Islet precursor cell (in vitro differentiated cells): Measurements from ENCODE around the gene UMODL1.
A peak's percentile ranks its signal among the peaks of the same experiment; 100 is the strongest.

Experiments
- DNase-seq: peaks from one replicate; pipeline ENCODE4 v3.0.0-alpha.2; 2018

UMODL1 gene

DNA sequence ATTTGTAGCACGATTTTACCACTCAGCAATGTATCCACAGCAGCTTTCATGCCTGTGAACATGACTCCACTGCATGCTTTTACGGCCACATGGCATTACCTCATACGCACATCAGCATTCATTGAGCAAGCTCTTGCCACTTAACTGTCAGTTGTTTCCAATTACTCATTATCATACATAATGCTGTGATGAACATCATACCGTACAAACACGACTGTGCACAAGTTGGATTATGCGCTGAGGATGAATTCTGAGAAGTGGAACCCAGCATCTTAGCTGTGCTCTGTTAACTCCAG lies 9.6 kb downstream of the UMODL1 start:
- no peak for DNase-seq

DNA sequence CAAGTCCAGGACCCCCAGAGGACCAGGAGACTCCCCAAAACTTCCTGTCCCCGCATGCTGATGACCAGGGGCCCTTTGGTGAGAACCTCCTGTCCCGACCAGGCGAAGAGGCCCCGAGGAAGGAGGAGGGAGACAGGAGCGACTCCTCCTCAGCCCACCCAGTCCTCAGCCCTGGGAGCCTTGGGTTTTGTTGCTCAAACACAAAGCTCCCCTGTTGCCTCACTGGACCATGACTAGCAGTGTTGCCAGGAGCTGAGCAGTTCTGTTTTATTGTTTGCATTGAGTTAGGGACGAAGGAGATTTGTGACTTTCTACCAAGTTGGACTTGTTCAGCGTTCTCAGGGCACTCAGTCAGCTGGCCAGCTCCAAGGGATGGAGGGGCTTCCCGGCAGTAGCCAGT lies 10.0 kb downstream of the UMODL1 start:
- no peak for DNase-seq

DNA sequence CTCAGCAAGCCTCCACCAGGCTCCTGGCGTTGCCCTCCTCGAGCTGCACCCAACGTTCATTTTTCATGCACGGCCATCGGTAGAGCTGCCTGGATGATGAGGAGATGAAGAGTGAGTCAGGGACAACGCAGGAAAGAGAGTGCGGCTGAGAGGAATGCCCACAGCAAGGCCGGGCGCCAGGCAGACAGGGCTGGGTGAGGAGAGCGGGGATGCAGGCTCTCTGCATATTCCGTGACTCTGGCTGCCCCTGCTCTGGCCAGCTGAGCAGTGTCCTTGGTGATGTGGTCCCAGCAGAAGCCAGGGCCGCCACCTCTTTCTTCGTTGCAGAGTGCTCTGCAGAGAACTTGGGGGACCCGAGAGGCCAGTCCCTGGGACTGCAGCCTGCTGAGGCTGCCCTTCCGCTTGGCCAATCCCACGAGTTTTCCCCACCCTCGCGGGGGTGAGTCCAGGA lies 10.8 kb downstream of the UMODL1 start:
- no peak for DNase-seq

DNA sequence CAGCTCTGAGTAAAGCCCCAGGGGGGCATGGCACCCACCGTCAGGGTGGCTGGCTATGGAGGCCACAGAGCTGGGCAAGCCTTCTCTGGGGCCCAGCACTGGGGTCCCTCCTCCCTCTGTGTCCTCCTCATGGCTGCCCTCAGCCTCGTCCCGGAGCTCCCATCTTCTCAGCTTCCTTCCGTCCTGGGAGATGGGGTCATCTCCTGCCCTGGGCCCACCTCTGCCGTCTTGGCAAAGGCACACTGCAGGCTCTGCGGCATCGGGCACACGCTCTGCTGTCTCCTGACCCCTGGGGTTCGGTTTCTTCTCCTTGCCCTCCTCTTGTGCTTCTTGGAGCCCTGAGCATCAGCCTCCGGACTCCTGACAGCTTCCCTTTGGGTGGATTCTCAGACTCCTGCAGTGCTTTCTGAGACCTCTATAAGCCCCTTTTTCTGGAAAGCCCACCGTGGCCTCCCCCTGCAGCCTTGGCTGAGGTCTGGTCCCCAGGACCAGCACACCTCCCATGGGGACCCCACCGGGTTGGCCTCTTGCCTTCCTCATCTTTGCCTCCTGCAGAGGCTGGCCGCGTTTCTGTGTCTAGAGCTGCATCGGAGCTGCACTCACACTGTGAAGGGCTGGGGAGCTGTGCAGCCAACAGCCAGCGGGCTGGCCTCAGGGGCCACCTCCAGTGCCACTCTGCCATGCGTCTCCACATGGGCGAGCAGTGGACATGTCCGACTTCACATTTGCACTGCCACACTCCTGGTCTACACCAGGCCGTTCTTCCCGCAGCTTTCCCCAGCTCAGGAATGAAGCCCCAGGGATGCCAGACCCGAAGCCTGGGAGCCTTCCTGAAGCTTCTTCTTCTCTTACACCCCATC lies 11.6 kb downstream of the UMODL1 start:
- no peak for DNase-seq

DNA sequence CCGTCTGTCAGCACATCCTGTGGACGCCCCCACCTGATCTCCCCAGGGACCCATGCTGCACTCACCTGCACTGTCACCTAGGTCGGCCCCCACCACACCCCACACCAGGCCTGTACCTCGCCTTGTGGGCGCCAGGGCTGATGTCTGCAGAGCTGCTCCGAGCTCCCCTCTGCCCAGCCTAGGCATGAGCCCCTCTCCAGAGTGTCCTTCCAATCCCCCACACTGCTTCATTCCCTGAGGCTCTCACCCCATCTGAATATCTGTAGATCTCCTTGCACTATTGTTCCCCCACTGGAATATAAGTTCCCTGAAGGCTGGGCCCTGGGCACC lies 12.2 kb downstream of the UMODL1 start:
- DNase-seq: no peak

DNA sequence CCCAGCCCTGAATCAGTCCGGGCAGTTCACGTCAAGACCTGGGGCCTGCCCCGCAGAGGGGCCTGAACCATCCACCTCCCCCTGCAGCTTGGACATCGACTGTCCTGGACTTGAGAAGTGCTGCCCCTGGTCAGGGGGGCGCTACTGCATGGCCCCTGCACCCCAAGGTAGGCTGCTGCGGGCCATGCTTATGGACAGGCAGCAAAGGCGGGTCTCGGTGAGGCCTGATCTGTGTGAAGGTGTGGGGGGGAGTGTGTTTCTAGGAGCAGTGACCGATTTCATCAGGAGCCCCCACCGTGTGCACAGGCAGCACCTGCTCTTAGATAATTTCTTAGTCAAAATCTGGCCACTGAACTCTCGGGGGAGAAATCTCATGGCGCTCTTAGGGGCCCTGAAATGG lies 13.0 kb downstream of the UMODL1 start:
- DNase-seq: no peak

DNA sequence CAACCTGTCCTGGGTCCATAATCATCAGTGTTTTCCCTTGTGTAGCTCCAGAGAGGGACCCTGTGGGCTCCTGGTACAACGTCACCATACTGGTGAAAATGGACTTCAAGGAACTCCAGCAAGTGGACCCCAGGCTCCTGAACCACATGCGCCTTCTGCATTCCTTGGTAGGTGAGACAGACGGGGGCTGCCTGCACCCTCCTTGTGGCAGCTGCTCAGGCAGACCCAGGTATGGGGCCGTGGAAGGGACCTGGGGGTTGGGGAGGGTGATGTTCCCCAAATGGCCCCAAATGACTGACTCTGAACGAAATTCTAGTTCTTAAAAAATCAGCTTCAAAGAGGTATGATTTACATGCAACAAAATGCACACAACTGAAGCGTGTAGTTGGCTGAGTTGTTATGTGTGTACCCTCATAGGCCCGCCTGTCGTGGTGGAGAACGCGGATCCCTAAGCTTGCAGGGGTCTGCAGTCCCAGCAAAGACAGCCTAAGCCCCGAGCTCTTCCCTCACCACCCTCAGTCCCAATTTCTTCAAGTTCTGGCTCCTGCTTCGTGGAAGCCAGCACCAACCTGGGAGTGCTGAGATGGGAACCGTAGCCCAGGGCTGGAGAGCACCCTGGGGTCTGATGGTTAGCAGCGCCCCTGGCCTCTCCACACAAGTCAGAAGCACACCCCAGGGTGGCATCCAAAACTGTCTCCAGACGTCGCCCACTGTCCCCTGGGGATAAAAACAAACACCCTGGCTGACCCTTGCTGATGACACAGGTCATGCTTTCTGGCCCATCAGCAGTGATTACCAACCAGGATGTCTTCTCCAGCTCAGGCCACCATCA lies 14.3 kb downstream of the UMODL1 start:
- DNase-seq: no peak

DNA sequence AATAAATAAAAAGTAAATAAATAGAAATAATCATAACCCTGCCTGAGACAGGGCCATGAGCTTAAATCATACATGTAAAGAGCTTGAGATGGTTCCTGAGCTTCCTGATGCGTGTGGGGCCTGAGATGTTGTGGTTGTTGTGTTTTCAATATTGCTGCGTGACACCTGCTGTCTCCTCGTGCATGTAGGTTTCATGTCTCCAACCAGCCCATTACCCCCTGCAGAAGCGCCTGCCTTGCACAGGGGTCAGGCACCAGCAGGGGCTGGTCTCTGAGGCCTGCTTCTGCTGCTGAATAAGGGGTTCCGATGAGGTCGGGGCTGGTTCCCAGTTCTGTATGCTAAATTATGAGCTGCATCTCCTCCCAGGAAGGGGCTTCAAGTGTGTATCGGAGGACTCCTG lies 15.9 kb downstream of the UMODL1 start:
- no peak for DNase-seq

DNA sequence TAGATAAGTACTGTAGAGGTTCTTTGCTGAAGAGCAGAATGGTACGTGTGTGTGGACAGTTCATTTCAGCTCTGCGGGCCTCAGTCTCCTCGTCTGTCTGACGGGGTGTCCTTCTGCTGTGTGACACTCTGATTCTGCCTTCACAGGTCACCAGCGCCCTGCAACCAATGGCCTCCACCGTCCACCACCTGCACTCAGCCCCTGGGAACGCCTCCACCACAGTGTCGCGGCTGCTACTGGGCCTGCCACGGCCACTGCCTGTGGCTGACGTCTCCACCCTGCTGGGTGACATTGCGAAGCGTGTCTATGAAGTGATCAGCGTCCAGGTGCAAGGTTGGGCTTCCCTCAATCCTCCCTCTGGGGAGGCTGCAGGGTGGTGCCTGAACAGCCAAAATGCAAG lies 17.0 kb downstream of the UMODL1 start:
- no peak for DNase-seq

DNA sequence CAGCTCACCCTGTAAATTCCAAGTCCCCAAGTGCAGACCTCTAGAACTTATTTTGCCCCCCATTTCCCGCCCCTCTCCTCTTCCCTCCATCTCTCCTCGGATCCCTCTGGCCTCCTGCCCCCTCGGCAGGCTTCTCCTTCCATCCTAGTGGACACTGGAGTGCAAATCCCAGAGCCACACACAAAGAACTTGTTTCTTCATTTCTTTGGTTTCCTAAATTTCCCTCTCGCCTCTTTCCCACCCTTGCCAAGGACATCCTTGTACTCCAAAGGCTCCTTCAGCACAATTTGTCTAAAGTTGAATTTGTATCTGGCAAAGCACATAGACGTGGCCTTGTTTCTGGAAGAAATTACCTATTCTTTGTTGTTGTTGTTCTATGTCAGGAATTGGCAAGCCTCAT lies 17.5 kb downstream of the UMODL1 start:
- DNase-seq: no peak

DNA sequence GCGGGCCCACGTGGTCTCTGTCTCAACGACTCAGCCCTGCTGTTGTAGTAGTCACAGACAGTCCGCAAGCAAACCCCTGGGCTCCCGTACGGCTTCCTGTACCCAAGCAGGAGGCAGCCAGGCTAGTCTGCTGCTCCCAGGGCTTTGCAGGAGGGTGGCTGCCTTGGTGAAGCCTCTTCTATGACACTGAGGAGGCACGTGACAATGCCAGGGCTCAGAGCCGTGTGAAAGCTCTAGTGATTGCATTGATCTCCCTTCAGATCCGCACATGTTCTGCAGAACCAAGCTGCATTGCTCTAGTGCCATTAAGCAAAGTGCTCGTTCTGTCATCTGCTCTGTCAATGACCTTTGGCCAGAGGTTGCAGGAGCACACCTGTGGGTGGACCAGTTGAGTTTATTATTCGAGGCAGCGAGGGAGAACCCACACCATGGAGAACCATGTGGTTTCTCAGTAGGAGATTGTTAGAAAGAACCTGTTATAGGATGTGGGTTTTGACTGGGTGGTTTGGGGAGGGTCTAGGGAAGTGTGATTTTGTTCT lies 18.0 kb downstream of the UMODL1 start:
- DNase-seq: no peak

DNA sequence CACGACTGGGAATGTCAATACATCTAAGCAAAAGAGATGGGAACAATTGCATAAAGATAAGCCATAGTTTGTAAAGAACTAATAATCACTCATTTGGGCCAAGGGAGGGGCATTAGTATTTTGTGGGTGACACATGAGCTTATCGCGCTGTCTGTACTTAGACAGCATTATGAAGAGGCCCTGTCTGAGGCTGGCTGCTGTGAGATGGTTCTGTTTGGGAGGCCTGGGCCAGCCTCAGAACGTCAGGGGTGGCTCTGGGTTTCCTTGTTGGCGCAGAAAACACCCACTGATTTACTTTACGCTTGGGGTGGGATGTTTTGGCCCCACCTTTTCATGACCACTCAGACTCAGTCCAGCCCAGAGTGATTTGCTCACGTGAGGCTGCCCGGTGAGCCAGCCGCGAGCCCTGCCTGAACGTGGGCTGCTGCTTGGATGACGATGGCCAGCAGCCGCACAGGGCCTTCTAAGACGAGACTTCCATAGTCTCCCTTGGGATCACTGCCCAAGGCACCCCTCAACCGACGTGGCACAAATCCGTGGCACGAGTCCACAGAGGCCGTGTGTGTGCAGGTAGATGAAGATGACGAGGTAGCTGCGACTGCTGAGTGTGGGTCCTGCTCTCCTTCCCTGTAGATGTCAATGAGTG lies 18.7 kb downstream of the UMODL1 start:
- DNase-seq: no peak

DNA sequence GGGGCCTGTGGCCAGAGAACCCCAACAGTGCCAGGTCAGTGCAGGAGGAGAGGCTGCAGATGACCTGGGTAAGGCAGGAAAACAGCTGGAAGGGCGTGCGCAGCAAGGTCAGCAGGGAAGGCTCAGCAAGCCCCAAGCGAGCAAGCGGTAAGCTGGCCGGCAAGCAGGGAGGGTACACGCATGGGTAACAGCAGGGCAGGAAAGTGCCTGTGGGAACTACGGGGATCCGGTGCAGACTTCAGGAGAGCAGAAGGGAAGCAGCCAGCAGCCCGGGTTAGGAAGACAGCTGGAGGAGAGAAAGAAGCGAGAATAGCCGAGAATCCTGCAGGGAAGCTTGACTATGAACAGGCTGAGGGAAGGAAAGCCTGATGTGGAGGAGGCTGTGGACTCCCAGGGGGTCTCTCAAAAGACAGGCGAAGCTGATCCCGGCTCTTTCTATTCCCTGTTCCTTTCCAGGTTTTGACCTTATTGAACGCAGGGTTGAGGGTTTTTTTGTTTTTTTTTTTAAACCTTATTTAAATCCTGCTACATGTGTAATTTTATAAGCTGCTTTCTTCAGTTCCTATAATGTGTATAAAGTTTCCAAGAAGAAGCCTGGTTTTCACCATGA lies 20.9 kb downstream of the UMODL1 start:
- no peak for DNase-seq

DNA sequence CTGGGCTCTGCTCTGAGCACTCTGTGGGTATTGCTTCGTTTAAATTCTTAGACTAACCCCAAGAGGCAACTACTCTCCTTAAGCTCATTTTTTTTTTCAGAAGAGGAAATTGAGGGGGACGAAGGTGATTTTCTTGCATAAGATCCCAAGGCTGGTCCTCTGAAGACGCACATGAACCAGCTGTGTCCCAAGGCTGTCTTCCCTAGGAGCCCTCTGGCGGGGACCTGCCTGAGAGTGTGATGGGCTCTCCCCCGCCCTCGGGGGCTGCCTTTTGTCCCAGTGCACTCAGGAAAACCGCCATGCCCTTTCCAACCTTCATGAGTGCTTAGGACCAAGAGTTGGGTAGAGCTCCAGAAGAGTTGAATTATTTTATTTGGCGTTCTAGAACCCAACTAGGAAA lies 21.7 kb downstream of the UMODL1 start:
- no peak for DNase-seq

DNA sequence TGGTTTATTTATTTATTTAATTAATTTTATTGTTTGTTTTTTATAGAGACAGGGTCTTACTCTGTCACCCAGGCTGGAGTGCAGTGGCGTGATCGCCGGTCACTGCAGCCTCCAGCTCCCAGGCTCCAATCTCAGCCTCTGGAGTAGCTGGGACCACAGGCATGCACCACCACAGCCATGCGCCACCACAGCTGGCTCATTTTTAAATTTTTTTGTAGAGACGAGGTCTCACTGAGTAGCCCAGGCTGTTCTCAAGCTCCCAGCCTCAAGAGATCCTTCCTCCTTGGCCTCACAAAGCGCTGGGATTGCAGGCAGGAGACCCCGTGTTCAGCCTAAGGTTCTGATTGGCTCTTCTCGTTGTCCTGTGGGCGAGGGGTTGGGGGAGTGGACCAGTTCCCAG lies 22.1 kb downstream of the UMODL1 start:
- DNase-seq: no peak

DNA sequence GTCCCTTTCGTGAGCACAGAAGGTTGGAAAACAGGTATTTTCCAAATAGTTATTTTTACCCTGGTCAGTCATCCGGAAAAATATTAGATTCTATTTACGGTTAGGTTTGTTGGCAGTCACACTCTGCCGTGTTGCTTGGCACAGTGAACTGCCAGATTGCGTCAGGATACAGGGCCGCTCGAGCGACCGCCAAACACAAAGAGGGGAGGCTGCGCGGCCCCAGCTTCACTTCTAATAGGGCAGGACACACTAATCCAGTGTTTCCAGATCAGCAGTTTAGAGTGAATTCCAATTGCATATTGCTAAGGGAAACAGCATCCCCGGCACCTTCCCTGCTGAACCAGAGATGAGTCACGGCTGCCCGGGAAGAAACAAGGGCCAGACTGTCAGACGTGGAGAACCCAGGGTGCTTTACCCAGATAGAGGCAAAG lies 22.9 kb downstream of the UMODL1 start:
- peak; percentile 76 for DNase-seq

DNA sequence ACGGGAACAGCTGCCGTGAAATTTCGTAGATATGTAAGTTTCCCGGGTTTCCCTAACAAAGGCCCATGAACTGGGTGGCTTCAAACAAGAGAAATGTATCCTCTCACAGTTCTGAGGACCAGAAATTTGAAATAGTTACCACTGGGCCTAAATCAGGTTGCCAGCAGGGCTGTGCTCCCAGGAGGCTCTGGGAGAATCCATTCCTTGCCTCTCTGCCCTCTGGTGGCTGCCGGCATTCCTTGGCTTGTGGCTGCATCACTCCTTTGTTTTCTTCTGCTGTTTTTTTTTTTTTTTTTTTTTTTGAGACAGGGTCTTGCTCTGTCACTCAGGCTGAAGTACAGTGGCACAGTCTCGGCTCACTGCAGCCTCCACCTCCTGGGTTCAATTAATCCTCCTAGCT lies 23.7 kb downstream of the UMODL1 start:
- DNase-seq: no peak

DNA sequence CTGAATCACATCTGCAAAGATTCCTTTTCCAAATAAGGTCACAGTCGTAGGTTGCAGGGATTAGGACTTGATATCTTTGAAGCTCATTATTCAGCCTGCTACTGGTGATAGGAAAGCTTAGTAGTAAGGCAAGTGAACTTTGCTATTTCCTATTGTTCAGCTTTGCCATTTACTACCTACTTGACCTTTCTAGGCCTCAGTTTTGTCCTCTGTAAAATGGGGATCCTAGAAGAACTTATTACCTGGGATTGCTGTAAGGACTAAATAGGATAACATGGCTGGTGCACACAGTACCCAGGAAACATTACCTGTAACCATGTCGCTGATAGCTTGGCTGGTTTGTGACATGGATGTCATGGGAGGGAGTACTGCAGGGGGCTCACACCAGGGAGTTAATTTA lies 24.5 kb downstream of the UMODL1 start:
- DNase-seq: no peak

DNA sequence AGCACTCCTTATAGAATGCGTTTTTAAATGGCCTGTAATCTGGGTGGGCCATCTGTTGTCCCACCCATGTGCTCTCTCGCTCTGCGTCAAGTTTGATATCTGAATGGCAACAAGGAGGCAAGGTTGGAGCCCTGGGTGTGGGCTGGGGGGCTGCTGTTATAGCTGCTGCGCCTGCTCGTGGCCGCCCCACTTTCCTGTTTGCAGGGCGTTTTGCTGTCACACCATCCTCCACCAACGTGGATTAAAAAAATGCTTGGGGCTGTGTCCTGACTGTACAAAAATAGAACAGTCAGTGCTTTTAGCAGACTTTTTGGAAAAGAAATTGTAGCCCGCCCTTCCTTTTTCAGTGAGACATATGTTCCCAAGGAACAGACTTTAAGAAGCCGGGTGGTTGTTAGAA lies 25.4 kb downstream of the UMODL1 start:
- DNase-seq: no peak

DNA sequence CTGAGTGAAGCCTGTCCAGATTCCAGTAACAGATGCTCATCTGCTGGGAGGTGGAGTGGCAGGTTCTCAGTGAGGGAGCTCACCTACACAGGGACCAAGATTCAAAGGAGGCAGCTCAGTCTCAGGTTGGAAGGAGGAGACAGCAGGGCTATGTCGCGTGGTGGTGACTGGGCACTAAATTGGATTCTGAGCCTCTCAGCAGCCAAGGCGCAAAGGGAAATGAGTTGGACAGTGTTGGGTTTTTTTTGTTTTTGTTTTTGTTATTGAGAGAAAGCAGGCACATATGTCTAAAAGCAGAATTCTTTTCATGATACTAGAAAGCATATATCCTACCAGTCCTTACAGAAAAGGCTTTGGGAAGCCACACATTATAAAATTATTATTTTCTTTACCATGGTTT lies 26.2 kb downstream of the UMODL1 start:
- no peak for DNase-seq

DNA sequence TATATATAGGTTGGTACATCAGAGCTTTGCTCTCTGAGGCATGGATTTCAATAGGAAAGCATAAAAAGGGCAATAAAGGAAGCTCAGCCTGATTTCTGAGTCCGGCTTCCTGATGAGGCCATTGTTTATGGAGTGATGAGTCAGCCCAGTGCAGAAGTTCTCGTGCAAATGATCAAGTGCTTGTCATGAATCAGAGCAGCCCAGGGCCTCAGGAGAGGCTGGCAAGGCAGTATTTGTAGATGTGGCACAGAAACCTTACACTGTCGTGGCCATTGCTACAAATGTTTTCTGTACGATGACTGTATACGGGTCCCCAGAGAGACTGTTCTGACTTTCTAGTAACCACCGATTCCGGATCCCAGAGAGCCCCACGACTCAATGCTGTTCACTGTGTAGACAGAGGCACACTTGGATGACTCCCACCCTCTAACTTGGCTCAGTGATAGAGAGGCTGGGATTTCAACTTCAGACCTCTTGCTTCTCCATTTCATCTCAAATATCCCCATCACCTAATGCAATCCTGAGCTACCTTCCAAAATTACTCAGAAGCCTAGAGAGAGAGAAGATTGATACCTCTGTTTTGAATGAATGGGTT lies 26.8 kb downstream of the UMODL1 start:
- DNase-seq: peak; percentile 79

DNA sequence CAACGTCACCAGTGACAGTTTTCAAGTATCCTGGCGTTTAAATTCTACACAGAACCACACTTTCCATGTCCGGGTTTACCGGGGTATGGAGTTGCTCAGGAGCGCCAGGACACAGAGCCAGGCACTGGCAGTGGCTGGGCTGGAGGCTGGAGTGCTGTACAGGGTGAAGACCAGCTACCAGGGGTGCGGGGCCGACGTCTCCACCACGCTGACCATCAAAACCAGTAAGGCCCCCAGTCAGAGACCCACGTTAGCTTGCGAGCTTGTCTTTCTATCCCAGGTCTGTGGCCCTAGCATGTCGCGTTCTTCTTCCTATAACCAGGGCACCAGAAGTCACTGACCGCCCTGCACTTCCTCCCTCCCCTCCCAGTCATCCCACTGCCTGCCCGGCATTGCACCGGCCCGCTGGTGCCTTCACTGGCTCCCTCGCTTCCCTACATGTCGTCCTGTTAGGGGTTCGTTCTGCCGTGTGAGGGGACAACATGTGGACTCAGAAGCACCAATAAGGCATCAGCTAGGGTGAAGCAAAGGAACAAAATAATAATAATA lies 27.9 kb downstream of the UMODL1 start:
- no peak for DNase-seq

DNA sequence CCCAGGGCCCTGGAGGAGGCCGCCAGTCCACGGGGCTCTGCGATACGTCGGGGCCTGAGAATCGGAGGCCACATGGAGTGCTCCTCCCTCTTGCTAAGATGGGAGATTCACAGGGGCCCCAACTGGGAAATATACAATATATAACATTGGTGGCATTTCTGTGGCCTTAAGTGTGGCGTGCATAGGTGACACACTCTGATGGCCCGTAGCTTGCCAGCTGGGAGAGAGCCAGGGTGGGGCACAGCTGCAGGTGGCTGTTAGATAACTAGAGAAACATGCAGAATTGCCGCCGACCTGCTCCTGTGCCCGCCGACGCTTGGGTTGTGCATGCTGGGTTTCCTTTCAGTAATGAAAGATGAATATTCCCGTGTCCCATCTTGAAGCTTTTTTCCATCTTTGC lies 30.1 kb downstream of the UMODL1 start:
- DNase-seq: no peak
